A673 (cell line): Measurements from ENCODE around the gene POU2AF3.

Source experiments
- CTCF ChIP-seq: fragments of 300-800, 200-600 bp; sonication (generic); conservative IDR thresholded peaks from 2 replicates; pipeline ENCODE4 v1.5.1; 2017; ENCODE audit warnings: low read depth, mild to moderate bottlenecking, antibody characterized with exemption, low read length, moderate library complexity, mixed read lengths
- EZH2 ChIP-seq: fragments of 200-600 bp; sonication (generic); IDR thresholded peaks from 2 replicates; pipeline ENCODE4 v1.6.1; 2017; ENCODE audit warnings: borderline replicate concordance, low read depth, mild to moderate bottlenecking, mixed read lengths, antibody characterized with exemption, low read length; ENCODE audit not compliant: poor library complexity, severe bottlenecking

DNA sequence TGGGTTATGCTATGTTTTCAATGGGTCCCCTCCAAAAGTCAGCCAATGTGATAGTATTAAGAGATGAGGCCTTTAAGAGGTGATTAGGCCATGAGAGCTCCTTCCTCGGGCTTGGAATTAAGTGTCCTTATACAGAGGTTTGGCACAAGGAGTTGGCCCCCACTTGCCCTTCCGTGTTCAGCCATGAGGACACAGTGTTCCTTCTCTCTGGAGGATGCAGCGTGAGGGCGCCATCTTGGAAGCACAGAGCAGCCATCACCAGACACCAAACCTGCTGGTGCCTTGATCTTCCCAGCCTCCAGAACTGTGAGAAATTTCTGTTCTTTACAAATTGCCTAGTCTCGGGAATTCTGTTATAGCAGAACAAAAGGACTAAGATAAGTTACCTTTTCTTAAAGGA lies 26.9 kb downstream of the POU2AF3 start:
- TF ChIP-seq CTCF, result no peak
- TF ChIP-seq EZH2, result no peak
